ENCODE results near the gene NBEAL2. TPM values are rescaled to one million over a fixed set of nuclear protein-coding genes. Genes with fewer than 3 reads are reported as not detected.

The NBEAL2 gene
- total and polyA plus RNA-seq, 10 of the 15 experiments (the other 5 are each of a cell fraction or from before 2014, with no cell fraction given) = 0.07 to 127 (median 29.4) TPM

DNA sequence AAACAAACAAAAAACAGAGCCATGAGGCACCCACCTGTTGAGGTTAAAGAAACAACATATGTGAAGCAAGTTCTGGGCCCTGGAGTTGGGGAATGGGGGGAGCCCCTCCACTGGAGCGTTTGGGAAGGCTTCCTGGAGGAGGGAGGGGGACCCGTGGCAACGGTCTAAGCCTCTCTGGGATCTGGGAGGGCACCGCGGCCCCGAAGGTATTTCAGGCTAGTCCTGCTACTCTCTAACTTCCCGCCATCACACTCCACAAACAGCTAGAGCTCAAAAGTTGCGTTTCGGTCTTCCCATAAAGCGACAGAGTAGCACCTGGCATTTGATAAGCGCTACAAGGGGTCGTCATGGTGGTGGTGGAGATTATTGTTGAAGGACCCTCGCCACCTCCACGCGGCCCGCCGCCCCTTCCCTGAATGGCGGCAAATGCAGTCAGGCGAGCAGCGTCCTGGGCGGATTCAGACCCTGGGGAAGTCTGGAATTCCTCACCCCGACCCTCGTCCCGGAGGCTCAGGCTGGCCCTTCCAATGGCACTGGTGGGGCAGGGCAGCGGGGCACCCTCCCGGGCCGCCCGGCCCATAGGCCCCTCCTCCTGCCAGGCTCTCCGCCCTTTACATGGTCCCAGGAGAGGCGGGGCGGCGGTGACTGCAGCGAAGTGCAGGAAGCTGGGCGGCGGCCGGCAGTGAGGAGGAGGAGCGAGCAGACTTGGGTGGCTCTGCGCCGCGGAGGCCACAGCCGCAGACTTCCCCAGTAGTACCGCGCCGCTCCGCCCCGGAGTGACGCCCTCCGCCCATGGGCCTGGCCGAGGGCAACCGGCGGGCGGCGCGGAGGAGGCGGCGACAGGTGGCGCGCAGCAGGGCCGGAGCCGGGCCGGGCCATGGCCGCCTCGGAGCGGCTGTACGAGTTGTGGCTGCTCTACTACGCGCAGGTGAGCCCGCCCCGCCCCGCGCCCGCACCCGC lies at the start of gene NBEAL2 (continued):
- TF ChIP-seq GATAD2B (conservative IDR thresholded peaks at IDR 0.05; ENCODE audit: low read depth) (peak; percentile 86), ZBED1 (IDR thresholded peaks at IDR 0.05; ENCODE audit: borderline replicate concordance) (no peak), TCF3 (IDR thresholded peaks at IDR 0.05; ENCODE audit: borderline replicate concordance, insufficient read depth, low read depth, low read length) (peak; percentile 86), LARP7 (IDR thresholded peaks at IDR 0.05) (peak; percentile 83), FOXK2 (IDR thresholded peaks at IDR 0.05) (no peak), YBX1 (IDR thresholded peaks at IDR 0.05) (no peak), TCF7 (IDR thresholded peaks at IDR 0.05; ENCODE audit: borderline replicate concordance) (no peak), ZNF207 (IDR thresholded peaks at IDR 0.05; ENCODE audit: borderline replicate concordance) (peak; percentile 74; the same call in 1 of the 2 replicates), EGR1 (IDR thresholded peaks at IDR 0.05; ENCODE audit: borderline replicate concordance in 1 of 2, low read depth in 2 of 2, low read length in 2 of 2) (no peak), ASH2L (IDR thresholded peaks at IDR 0.05; ENCODE audit: borderline replicate concordance, low read depth) (no peak), MTA2 (IDR thresholded peaks at IDR 0.05; ENCODE audit: low read depth) (0 out of 2 replicates have a peak, but pooled peaks have one; percentile 24)
- TF ChIP-seq, protein P1, sequence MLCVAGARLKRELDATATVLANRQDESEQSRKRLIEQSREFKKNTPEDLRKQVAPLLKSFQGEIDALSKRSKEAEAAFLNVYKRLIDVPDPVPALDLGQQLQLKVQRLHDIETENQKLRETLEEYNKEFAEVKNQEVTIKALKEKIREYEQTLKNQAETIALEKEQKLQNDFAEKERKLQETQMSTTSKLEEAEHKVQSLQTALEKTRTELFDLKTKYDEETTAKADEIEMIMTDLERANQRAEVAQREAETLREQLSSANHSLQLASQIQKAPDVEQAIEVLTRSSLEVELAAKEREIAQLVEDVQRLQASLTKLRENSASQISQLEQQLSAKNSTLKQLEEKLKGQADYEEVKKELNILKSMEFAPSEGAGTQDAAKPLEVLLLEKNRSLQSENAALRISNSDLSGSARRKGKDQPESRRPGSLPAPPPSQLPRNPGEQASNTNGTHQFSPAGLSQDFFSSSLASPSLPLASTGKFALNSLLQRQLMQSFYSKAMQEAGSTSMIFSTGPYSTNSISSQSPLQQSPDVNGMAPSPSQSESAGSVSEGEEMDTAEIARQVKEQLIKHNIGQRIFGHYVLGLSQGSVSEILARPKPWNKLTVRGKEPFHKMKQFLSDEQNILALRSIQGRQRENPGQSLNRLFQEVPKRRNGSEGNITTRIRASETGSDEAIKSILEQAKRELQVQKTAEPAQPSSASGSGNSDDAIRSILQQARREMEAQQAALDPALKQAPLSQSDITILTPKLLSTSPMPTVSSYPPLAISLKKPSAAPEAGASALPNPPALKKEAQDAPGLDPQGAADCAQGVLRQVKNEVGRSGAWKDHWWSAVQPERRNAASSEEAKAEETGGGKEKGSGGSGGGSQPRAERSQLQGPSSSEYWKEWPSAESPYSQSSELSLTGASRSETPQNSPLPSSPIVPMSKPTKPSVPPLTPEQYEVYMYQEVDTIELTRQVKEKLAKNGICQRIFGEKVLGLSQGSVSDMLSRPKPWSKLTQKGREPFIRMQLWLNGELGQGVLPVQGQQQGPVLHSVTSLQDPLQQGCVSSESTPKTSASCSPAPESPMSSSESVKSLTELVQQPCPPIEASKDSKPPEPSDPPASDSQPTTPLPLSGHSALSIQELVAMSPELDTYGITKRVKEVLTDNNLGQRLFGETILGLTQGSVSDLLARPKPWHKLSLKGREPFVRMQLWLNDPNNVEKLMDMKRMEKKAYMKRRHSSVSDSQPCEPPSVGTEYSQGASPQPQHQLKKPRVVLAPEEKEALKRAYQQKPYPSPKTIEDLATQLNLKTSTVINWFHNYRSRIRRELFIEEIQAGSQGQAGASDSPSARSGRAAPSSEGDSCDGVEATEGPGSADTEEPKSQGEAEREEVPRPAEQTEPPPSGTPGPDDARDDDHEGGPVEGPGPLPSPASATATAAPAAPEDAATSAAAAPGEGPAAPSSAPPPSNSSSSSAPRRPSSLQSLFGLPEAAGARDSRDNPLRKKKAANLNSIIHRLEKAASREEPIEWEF (IDR thresholded peaks at IDR 0.05; ENCODE audit: insufficient replicate concordance, low read depth, low read length) = no peak
- TF ChIP-seq, protein P2, sequence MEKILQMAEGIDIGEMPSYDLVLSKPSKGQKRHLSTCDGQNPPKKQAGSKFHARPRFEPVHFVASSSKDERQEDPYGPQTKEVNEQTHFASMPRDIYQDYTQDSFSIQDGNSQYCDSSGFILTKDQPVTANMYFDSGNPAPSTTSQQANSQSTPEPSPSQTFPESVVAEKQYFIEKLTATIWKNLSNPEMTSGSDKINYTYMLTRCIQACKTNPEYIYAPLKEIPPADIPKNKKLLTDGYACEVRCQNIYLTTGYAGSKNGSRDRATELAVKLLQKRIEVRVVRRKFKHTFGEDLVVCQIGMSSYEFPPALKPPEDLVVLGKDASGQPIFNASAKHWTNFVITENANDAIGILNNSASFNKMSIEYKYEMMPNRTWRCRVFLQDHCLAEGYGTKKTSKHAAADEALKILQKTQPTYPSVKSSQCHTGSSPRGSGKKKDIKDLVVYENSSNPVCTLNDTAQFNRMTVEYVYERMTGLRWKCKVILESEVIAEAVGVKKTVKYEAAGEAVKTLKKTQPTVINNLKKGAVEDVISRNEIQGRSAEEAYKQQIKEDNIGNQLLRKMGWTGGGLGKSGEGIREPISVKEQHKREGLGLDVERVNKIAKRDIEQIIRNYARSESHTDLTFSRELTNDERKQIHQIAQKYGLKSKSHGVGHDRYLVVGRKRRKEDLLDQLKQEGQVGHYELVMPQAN (conservative IDR thresholded peaks at IDR 0.05) = peak; percentile 74
- TF ChIP-seq, protein P3, sequence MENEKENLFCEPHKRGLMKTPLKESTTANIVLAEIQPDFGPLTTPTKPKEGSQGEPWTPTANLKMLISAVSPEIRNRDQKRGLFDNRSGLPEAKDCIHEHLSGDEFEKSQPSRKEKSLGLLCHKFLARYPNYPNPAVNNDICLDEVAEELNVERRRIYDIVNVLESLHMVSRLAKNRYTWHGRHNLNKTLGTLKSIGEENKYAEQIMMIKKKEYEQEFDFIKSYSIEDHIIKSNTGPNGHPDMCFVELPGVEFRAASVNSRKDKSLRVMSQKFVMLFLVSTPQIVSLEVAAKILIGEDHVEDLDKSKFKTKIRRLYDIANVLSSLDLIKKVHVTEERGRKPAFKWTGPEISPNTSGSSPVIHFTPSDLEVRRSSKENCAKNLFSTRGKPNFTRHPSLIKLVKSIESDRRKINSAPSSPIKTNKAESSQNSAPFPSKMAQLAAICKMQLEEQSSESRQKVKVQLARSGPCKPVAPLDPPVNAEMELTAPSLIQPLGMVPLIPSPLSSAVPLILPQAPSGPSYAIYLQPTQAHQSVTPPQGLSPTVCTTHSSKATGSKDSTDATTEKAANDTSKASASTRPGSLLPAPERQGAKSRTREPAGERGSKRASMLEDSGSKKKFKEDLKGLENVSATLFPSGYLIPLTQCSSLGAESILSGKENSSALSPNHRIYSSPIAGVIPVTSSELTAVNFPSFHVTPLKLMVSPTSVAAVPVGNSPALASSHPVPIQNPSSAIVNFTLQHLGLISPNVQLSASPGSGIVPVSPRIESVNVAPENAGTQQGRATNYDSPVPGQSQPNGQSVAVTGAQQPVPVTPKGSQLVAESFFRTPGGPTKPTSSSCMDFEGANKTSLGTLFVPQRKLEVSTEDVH (IDR thresholded peaks at IDR 0.05; ENCODE audit: low read depth, partially characterized antibody) = no peak
- TF ChIP-seq, protein P4, sequence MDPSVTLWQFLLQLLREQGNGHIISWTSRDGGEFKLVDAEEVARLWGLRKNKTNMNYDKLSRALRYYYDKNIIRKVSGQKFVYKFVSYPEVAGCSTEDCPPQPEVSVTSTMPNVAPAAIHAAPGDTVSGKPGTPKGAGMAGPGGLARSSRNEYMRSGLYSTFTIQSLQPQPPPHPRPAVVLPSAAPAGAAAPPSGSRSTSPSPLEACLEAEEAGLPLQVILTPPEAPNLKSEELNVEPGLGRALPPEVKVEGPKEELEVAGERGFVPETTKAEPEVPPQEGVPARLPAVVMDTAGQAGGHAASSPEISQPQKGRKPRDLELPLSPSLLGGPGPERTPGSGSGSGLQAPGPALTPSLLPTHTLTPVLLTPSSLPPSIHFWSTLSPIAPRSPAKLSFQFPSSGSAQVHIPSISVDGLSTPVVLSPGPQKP (IDR thresholded peaks at IDR 0.05; ENCODE audit: low read depth, low read length) = peak; percentile 31; the same call in 1 of the 2 replicates

All from GM12878 (cell line).